Measurements from ENCODE around the gene SASH1. TPM values are rescaled to one million over a fixed set of nuclear protein-coding genes. Genes with fewer than 3 reads are reported as not detected.
"Not testable (repeated sequence)": the region's sequence is repeated elsewhere in the genome, so short reads cannot be mapped to it uniquely, and the experiment has no call there.

The SASH1 gene
- total RNA-seq, 2 donors from 2014 or later: 0.49 to 0.52 TPM

GRCh38 chr6:148348335-148348734 is 5.7 kb downstream of the SASH1 start:
- Mint-ChIP-seq H3K27ac (no peak overlapping the region), H3K9me3 (no peaks in the 10 kb centered on the region), H3K36me3 (no peaks in the 10 kb centered on the region)
- ATAC-seq (no peak), DNase-seq (ENCODE audit: low spot score in 2 of 2) (no peak)

GRCh38 chr6:148348778-148349177 is 6.1 kb downstream of the SASH1 start:
- no peak overlapping the region for H3K27ac Mint-ChIP-seq
- H3K36me3 Mint-ChIP-seq: no peaks in the 10 kb centered on the region
- H3K9me3 Mint-ChIP-seq: no peaks in the 10 kb centered on the region
- ATAC-seq (no peak), DNase-seq (ENCODE audit: low spot score in 2 of 2) (no peak)

- DNase-seq (ENCODE audit: low spot score in 2 of 2) (no peak), ATAC-seq (no peak)
- no peak overlapping the region for H3K27ac Mint-ChIP-seq
- no peaks in the 10 kb centered on the region for H3K36me3 Mint-ChIP-seq
- H3K9me3 Mint-ChIP-seq: no peaks in the 10 kb centered on the region
These were observed 6.8 kb downstream of the SASH1 start for GRCh38 chr6:148349466-148349865.

GRCh38 chr6:148351309-148351708 is 8.7 kb downstream of the SASH1 start:
- DNase-seq (ENCODE audit: low spot score in 2 of 2) (no peak), ATAC-seq (no peak)
- Mint-ChIP-seq H3K27ac (no peak overlapping the region), H3K36me3 (no peaks in the 10 kb centered on the region), H3K9me3 (no peaks in the 10 kb centered on the region)

GRCh38 chr6:148352421-148352820 is 9.8 kb downstream of the SASH1 start:
- DNase-seq (ENCODE audit: low spot score in 2 of 2); H3K36me3 Mint-ChIP-seq; ATAC-seq; H3K9me3 Mint-ChIP-seq; H3K27ac Mint-ChIP-seq: not testable (repeated sequence)

- DNase-seq (ENCODE audit: low spot score in 2 of 2): no peak
- Mint-ChIP-seq H3K36me3 (no peaks in the 10 kb centered on the region), H3K27ac (no peak overlapping the region), H3K9me3 (no peaks in the 10 kb centered on the region)
- no peak for ATAC-seq
These were observed 15.7 kb downstream of the SASH1 start for GRCh38 chr6:148358196-148358785.

GRCh38 chr6:148359228-148359627 is 16.6 kb downstream of the SASH1 start:
- Mint-ChIP-seq H3K9me3 (no peaks in the 10 kb centered on the region), H3K36me3 (no peaks in the 10 kb centered on the region), H3K27ac (no peak overlapping the region)
- ATAC-seq: no peak
- DNase-seq (ENCODE audit: low spot score in 2 of 2): no peak

- Mint-ChIP-seq H3K36me3 (no peaks in the 10 kb centered on the region), H3K27ac (no peak overlapping the region), H3K9me3 (no peaks in the 10 kb centered on the region)
- DNase-seq (ENCODE audit: low spot score in 2 of 2) (no peak), ATAC-seq (no peak)
These were observed 21.6 kb downstream of the SASH1 start for GRCh38 chr6:148364056-148364824.

GRCh38 chr6:148365041-148365440 is 22.4 kb downstream of the SASH1 start:
- no peak for DNase-seq (ENCODE audit: low spot score in 2 of 2)
- Mint-ChIP-seq H3K36me3 (no peaks in the 10 kb centered on the region), H3K9me3 (no peaks in the 10 kb centered on the region), H3K27ac (no peak overlapping the region)
- no peak for ATAC-seq

GRCh38 chr6:148367411-148368024 is 24.9 kb downstream of the SASH1 start:
- Mint-ChIP-seq H3K27ac (no peak overlapping the region), H3K9me3 (no peaks in the 10 kb centered on the region), H3K36me3 (no peaks in the 10 kb centered on the region)
- no peak for DNase-seq (ENCODE audit: low spot score in 2 of 2)
- ATAC-seq: no peak

- H3K27ac Mint-ChIP-seq: no peak overlapping the region
- no peaks in the 10 kb centered on the region for H3K9me3 Mint-ChIP-seq
- DNase-seq (ENCODE audit: low spot score in 2 of 2) (no peak), ATAC-seq (no peak)
- H3K36me3 Mint-ChIP-seq: peaks cover 0 to under 1% of the 10 kb centered on the region in 2 donors
These were observed 27.5 kb downstream of the SASH1 start for GRCh38 chr6:148370176-148370575.

GRCh38 chr6:148374040-148374774 is 31.6 kb downstream of the SASH1 start:
- DNase-seq (ENCODE audit: low spot score in 2 of 2) (no peak), ATAC-seq (no peak)
- Mint-ChIP-seq H3K36me3 (peaks cover 0 to 7% of the 10 kb centered on the region in 2 donors), H3K27ac (no peak overlapping the region), H3K9me3 (no peaks in the 10 kb centered on the region)

GRCh38 chr6:148375401-148375800 is 32.8 kb downstream of the SASH1 start:
- DNase-seq (ENCODE audit: low spot score in 2 of 2): no peak
- no peak overlapping the region for H3K27ac Mint-ChIP-seq

GRCh38 chr6:148379481-148379880 is 36.8 kb downstream of the SASH1 start:
- no peak for ATAC-seq
- Mint-ChIP-seq H3K9me3 (no peaks in the 10 kb centered on the region), H3K27ac (no peak overlapping the region), H3K36me3 (peaks cover 0 to 7% of the 10 kb centered on the region in 2 donors)
- DNase-seq (ENCODE audit: low spot score in 2 of 2): no peak

More at GRCh38 chr6:148375401-148375800, 32.8 kb downstream of the SASH1 start:
- Mint-ChIP-seq H3K9me3 (no peaks in the 10 kb centered on the region), H3K36me3 (peaks cover 0 to 7% of the 10 kb centered on the region in 2 donors)
- no peak for ATAC-seq

- H3K36me3 Mint-ChIP-seq: peaks cover 0 to 7% of the 10 kb centered on the region in 2 donors
- ATAC-seq (no peak), DNase-seq (ENCODE audit: low spot score in 2 of 2) (no peak)
- H3K9me3 Mint-ChIP-seq: no peaks in the 10 kb centered on the region
- no peak overlapping the region for H3K27ac Mint-ChIP-seq
These were observed 37.5 kb downstream of the SASH1 start for GRCh38 chr6:148379966-148380713.

- H3K27ac Mint-ChIP-seq; ATAC-seq; H3K9me3 Mint-ChIP-seq; H3K36me3 Mint-ChIP-seq; DNase-seq (ENCODE audit: low spot score in 2 of 2): not testable (repeated sequence)
These were observed 39.4 kb downstream of the SASH1 start for GRCh38 chr6:148382051-148382450.
